Colonic mucosa (tissue), 4 donors: Measurements from ENCODE around the gene FAT1. TPM values are rescaled to one million over a fixed set of nuclear protein-coding genes. Genes with fewer than 3 reads are reported as not detected.
"Not testable (repeated sequence)": the region's sequence is repeated elsewhere in the genome, so short reads cannot be mapped to it uniquely, and the experiment has no call there.

ENCODE experiments used
- DNase-seq: peaks from one replicate; pipeline ENCODE4 v3.0.0-alpha.2; 2020
- H3K27ac ChIP-seq: fragments of 200-600 bp; one replicate; pipeline ENCODE4 v1.8.0; 2021
- H3K27me3 ChIP-seq: fragments of 200-600 bp; one replicate; pipeline ENCODE4 v1.8.0; 2021
- H3K36me3 ChIP-seq: fragments of 200-600 bp; one replicate; pipeline ENCODE4 v1.8.0; 2021
- H3K4me1 ChIP-seq: fragments of 200-600 bp; one replicate; pipeline ENCODE4 v1.8.0; 2021; ENCODE audit warnings: mild to moderate bottlenecking
- H3K4me3 ChIP-seq: fragments of 200-600 bp; one replicate; pipeline ENCODE4 v1.8.0; 2021
- H3K9ac ChIP-seq, 2 donors: one replicate each; pipeline ENCODE4 v1.7.0; 2013; ENCODE audit warnings: control low read depth in 2 of 2, low read depth in 2 of 2, low read length in 2 of 2
- H3K9me3 ChIP-seq: fragments of 200-600 bp; one replicate; pipeline ENCODE4 v1.8.0; 2021
- CTCF ChIP-seq: fragments of 200-600 bp; IDR thresholded peaks from one replicate; pipeline ENCODE4 v1.8.0; 2022; ENCODE audit warnings: antibody characterized with exemption, mild to moderate bottlenecking
- intact Hi-C: fragments of 100-400 bp; cut with DNase I; formaldehyde crosslinking; loops from one replicate; pipeline ENCODE4 v1.14.1; 2022
- total RNA-seq, 2 donors: library from RNA; stranded (reverse); fragmentation: NEBNext Ultra II Directional in 1 of 2; extraction: Animal tissue kit (Norgen Biotek cat#: 25700) in 1 of 2; gene quantifications; one replicate each; pipeline ENCODE4 v1.2.1, GENCODE V29; 2021
- donor health status: healthy.
- donor health status: DM: no; HTN: no; CAD: no.
- donor health status: DM: no; HTN: no; CAD: no.

Gene FAT1
- total RNA-seq, 2 donors from 2014 or later, result 243 to 300 TPM

- no peak for TF ChIP-seq CTCF
- Histone ChIP-seq H3K4me1 (no peaks in the 10 kb centered on the region), H3K4me3 (no peak overlapping the region), H3K36me3 (no peaks in the 10 kb centered on the region), H3K27me3 (no peaks in the 10 kb centered on the region), H3K9me3 (no peaks in the 10 kb centered on the region), H3K9ac (no peak overlapping the region), H3K27ac (no peak overlapping the region)
- DNase-seq, result no peak
- intact Hi-C loops, result no loop called here
Measured at GRCh38 chr4:186757696-186758355, 34.2 kb upstream of the FAT1 start.

- H3K27me3 ChIP-seq, intact Hi-C loops, H3K4me1 ChIP-seq, H3K9ac ChIP-seq, DNase-seq, H3K9me3 ChIP-seq, H3K36me3 ChIP-seq, H3K4me3 ChIP-seq: not testable (repeated sequence)
- peak overlapping the region; percentile 42 for H3K27ac ChIP-seq
Measured at GRCh38 chr4:186756550-186756949, 32.9 kb upstream of the FAT1 start.

- H3K9ac ChIP-seq, result no peak overlapping the region
- no peaks in the 10 kb centered on the region for H3K27me3 ChIP-seq
- H3K9me3 ChIP-seq, result no peaks in the 10 kb centered on the region
- H3K4me1 ChIP-seq, result no peaks in the 10 kb centered on the region
- H3K27ac ChIP-seq, result peak overlapping the region; percentile 42
- DNase-seq, result no peak
- no peak for TF ChIP-seq CTCF
- intact Hi-C loops, result no loop called here
- no peak overlapping the region for H3K4me3 ChIP-seq
- no peaks in the 10 kb centered on the region for H3K36me3 ChIP-seq
Measured at GRCh38 chr4:186755550-186756519, 32.2 kb upstream of the FAT1 start.

- DNase-seq, result no peak
- Histone ChIP-seq H3K27ac (no peak overlapping the region), H3K9me3 (no peaks in the 10 kb centered on the region)
Measured at GRCh38 chr4:186754976-186755375, 31.3 kb upstream of the FAT1 start.

GRCh38 chr4:186752325-186752724, 28.7 kb upstream of the FAT1 start:
- DNase-seq, result no peak
- Histone ChIP-seq H3K27ac (no peak overlapping the region), H3K4me1 (no peaks in the 10 kb centered on the region), H3K9me3 (no peaks in the 10 kb centered on the region), H3K9ac (no peak overlapping the region), H3K36me3 (no peaks in the 10 kb centered on the region), H3K27me3 (no peaks in the 10 kb centered on the region), H3K4me3 (no peak overlapping the region)
- TF ChIP-seq CTCF, result no peak
- intact Hi-C loops, result no loop called here

More at GRCh38 chr4:186754976-186755375, 31.3 kb upstream of the FAT1 start:
- Histone ChIP-seq H3K36me3 (no peaks in the 10 kb centered on the region), H3K27me3 (no peaks in the 10 kb centered on the region), H3K4me3 (no peak overlapping the region), H3K9ac (no peak overlapping the region), H3K4me1 (no peaks in the 10 kb centered on the region)
- TF ChIP-seq CTCF, result no peak
- intact Hi-C loops, result no loop called here
